ENCODE measurements around the gene ZNF45. TPM values are rescaled to one million over a fixed set of nuclear protein-coding genes. Genes with fewer than 3 reads are reported as not detected.

ZNF45 gene
- total and polyA plus RNA-seq, 10 donors = 3.9 to 24.5 (median 14.7) TPM

GRCh38 chr19:43905897-43906296 is 29.2 kb downstream of the ZNF45 start:
- WGBS, 5 donors = 96 to 100% (median 98%) methylated on average over 5 of the region's 5 CpGs
- H3K27me3 ChIP-seq (replicated peaks in 1 of 7) = no peaks in the 10 kb centered on the region
- H3K4me1 ChIP-seq = peaks cover 0 to 12% (median 4%) of the 10 kb centered on the region in 6 donors
- TF ChIP-seq POLR2A (IDR thresholded peaks at IDR 0.05) (no peak), POLR2AphosphoS5 (IDR thresholded peaks at IDR 0.05) (no peak)
- TF ChIP-seq, protein P1, sequence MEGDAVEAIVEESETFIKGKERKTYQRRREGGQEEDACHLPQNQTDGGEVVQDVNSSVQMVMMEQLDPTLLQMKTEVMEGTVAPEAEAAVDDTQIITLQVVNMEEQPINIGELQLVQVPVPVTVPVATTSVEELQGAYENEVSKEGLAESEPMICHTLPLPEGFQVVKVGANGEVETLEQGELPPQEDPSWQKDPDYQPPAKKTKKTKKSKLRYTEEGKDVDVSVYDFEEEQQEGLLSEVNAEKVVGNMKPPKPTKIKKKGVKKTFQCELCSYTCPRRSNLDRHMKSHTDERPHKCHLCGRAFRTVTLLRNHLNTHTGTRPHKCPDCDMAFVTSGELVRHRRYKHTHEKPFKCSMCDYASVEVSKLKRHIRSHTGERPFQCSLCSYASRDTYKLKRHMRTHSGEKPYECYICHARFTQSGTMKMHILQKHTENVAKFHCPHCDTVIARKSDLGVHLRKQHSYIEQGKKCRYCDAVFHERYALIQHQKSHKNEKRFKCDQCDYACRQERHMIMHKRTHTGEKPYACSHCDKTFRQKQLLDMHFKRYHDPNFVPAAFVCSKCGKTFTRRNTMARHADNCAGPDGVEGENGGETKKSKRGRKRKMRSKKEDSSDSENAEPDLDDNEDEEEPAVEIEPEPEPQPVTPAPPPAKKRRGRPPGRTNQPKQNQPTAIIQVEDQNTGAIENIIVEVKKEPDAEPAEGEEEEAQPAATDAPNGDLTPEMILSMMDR (IDR thresholded peaks at IDR 0.05 in 8 of 11, conservative IDR thresholded peaks at IDR 0.05 in 3 of 11) = no peak
- H3K4me3 ChIP-seq = no peak overlapping the region
- DNase-seq = no peak
- no peak overlapping the region for H3K27ac ChIP-seq
- H3K9me3 ChIP-seq = peaks cover 2 to 97% (median 92%) of the 10 kb centered on the region in 8 donors
- intact Hi-C loops (cut with DNase I; ENCODE audit: low total_unique reads) = no loop called here
- peaks cover 0 to 5% (median 0%) of the 10 kb centered on the region in 6 donors for H3K36me3 ChIP-seq

- H3K36me3 ChIP-seq = peaks cover 0 to 28% (median 11%) of the 10 kb centered on the region in 6 donors
- peak overlapping the region in 6 of 8 donors; percentile 42 to 81 (median 54) for H3K4me3 ChIP-seq
- peaks cover 3 to 97% (median 90%) of the 10 kb centered on the region in 8 donors for H3K9me3 ChIP-seq
- H3K27ac ChIP-seq = no peak overlapping the region
- no peak for DNase-seq
- no peaks in the 10 kb centered on the region for H3K27me3 ChIP-seq (replicated peaks in 1 of 7)
- no peak for TF ChIP-seq POLR2A (IDR thresholded peaks at IDR 0.05)
- TF ChIP-seq, protein P1 (IDR thresholded peaks at IDR 0.05 in 8 of 11, conservative IDR thresholded peaks at IDR 0.05 in 3 of 11) = no peak
- TF ChIP-seq POLR2AphosphoS5 (IDR thresholded peaks at IDR 0.05) = no peak
- peaks cover 0 to 16% (median 7%) of the 10 kb centered on the region in 6 donors for H3K4me1 ChIP-seq
- intact Hi-C loops (cut with DNase I; ENCODE audit: low total_unique reads) = no loop called here
- WGBS, 5 donors = 91 to 99% (median 95%) methylated on average over 4 of the region's 4 CpGs
These were observed 32.7 kb downstream of the ZNF45 start for GRCh38 chr19:43902399-43902798.

DNA sequence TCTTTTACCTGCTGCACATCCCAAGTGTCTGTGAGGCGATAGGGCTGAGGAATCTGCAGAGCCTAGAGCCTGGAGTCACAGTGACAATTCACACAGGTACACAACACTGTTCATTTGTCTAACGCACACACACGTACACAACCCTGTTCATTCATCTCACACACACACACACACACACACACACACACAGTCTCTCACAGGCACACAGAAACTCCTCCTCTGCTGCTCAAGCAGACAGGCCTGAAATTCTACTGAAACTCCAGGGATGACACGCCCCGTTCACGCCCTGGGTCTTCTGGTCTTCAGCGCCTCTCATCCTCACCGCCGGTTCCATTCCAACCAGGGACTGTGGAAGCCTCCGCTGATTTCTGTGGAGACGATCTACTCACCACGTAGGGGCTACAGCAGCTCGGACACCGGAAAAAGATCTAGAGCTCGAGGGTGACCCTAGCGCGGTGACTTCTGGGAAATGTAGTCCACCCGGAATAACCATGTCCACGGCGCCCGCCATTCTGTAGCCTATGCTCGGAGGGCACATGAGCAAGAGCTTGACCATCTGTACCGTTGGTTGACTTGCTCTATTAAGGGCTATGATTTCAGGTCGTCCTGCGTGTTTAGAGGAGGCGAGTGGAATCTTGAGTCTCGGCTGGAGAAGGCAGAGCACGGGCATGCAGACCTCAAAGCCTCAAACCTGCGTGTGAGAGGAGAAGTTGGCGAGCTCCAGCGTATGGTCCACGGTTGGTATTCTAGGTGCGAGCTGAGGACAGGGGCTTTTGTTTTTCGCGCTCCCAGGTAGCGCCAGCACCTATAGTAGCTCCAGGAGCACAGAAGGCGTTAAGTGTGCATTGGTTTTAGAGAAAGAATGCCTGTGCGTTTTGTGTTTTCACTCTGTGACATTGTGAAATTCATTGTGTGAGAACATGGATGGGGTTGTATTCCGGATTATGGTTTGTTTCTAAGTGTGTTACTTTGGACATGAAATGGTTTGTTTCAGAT is 33.4 kb downstream of the ZNF45 start:
- Histone ChIP-seq H3K4me1 (peaks cover 0 to 16% (median 7%) of the 10 kb centered on the region in 6 donors), H3K9me3 (peaks cover 4 to 97% (median 90%) of the 10 kb centered on the region in 8 donors), H3K4me3 (peak overlapping the region; percentile 25 to 81 (median 50)), H3K27ac (peak overlapping the region in 4 of 8 donors; percentile 45 to 71 (median 62)), H3K27me3 (replicated peaks in 1 of 7) (no peaks in the 10 kb centered on the region), H3K36me3 (peaks cover 0 to 35% (median 13%) of the 10 kb centered on the region in 6 donors)
- 16 to 35% (median 19%) methylated on average over 29 to 39 of the region's 39 CpGs for WGBS, 5 donors
- intact Hi-C loops (cut with DNase I; ENCODE audit: low total_unique reads) = no loop called here
- TF ChIP-seq POLR2AphosphoS5 (IDR thresholded peaks at IDR 0.05) = peak in 2 of 3 donors; percentile 53 to 57
- TF ChIP-seq, protein P1 (IDR thresholded peaks at IDR 0.05 in 8 of 11, conservative IDR thresholded peaks at IDR 0.05 in 3 of 11) = no peak
- peak; percentile 88 for DNase-seq

Measured in spleen (tissue), 11 donors.